Activated T-cell treated with anti-CD3 and anti-CD28 coated beads, Interleukin-2, amount 50 U/mL, for 24 hours (primary cell): ENCODE results near the gene MAD1L1.

ENCODE experiments used
- DNase-seq: peaks from one replicate; pipeline ENCODE4 v3.0.0-alpha.2; 2020
- H3K27ac Mint-ChIP-seq: 2 replicates; pipeline ENCODE4 v1.8.0; 2020; ENCODE audit warnings: mild to moderate bottlenecking, mixed read lengths
- H3K27me3 Mint-ChIP-seq: 2 replicates; pipeline ENCODE4 v1.8.0; 2020; ENCODE audit warnings: mixed read lengths
- H3K36me3 Mint-ChIP-seq: 2 replicates; pipeline ENCODE4 v1.8.0; 2020; ENCODE audit warnings: low read depth, mixed read lengths
- H3K4me1 Mint-ChIP-seq: 2 replicates; pipeline ENCODE4 v1.8.0; 2020; ENCODE audit warnings: low read depth, mixed read lengths
- H3K4me3 Mint-ChIP-seq: 2 replicates; pipeline ENCODE4 v1.8.0; 2020; ENCODE audit warnings: mild to moderate bottlenecking, moderate library complexity, mixed read lengths
- H3K9me3 Mint-ChIP-seq: 2 replicates; pipeline ENCODE4 v1.8.0; 2020; ENCODE audit warnings: mixed read lengths

MAD1L1 gene

DNA sequence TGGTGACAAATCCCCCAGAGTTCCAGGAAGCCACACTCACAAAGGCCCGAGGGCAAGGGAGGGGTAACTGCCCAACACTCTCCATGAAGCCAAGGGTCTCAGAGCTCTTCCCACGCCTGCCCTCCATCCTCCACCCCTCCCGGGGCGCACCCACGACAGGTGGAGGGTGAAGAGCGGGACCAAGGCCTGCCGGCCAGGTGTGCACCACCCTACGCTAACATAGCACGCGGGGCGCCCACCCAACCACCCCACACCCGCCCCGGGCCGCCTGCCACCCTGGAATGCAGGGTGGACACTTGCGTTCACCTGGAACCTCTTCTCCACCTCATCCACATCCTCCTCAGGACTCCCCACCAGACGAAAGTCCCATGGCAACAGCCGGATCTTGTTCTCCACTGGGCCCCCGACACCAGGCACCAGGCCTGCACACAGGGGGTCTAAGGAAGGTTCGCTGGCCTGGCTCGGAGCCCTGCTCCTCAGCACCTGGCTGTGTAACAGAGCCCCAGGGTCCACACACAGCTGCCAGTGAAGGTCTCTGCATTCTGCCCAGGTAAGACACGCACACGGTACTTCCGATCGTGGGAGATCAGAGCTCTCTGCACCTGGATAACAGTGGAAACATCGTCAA is 32.7 kb downstream of the MAD1L1 start:
- Mint-ChIP-seq H3K4me1 (no peaks in the 10 kb centered on the region), H3K9me3 (peaks cover 8% of the 10 kb centered on the region), H3K27ac (no peak overlapping the region), H3K4me3 (no peak overlapping the region), H3K27me3 (no peaks in the 10 kb centered on the region), H3K36me3 (peaks cover 79% of the 10 kb centered on the region)
- DNase-seq, result no peak

- Mint-ChIP-seq H3K27me3 (no peaks in the 10 kb centered on the region), H3K4me1 (no peaks in the 10 kb centered on the region), H3K36me3 (peaks cover 77% of the 10 kb centered on the region), H3K9me3 (peaks cover 8% of the 10 kb centered on the region), H3K4me3 (no peak overlapping the region), H3K27ac (no peak overlapping the region)
- no peak for DNase-seq
Observed at GRCh38 chr7:2199528-2199927, 33.2 kb downstream of the MAD1L1 start.

DNA sequence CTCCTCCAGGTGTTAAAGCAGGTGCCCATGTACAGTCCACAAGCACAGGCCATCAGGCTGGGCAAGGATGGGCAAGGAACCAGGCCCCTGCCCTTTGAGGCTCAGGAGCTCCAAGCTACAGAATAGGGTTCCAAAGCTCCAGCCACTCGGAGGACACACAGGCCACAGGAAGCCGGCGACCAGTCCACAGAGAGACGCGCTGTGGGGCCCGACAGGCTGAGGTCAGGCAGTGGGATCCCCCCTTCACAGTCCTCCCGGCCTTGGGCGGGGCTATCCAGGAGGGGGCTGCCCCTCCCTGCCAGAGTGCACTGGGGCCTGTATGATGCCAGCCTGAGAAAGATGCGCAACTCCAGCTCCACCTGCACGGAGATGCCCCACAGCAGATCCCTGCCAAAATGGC is 34.0 kb downstream of the MAD1L1 start:
- H3K9me3 Mint-ChIP-seq, result peaks cover 8% of the 10 kb centered on the region
- H3K36me3 Mint-ChIP-seq, result peaks cover 78% of the 10 kb centered on the region
- H3K4me1 Mint-ChIP-seq, result no peaks in the 10 kb centered on the region
- no peak overlapping the region for H3K27ac Mint-ChIP-seq
- H3K4me3 Mint-ChIP-seq, result no peak overlapping the region
- DNase-seq, result no peak
- no peaks in the 10 kb centered on the region for H3K27me3 Mint-ChIP-seq

DNA sequence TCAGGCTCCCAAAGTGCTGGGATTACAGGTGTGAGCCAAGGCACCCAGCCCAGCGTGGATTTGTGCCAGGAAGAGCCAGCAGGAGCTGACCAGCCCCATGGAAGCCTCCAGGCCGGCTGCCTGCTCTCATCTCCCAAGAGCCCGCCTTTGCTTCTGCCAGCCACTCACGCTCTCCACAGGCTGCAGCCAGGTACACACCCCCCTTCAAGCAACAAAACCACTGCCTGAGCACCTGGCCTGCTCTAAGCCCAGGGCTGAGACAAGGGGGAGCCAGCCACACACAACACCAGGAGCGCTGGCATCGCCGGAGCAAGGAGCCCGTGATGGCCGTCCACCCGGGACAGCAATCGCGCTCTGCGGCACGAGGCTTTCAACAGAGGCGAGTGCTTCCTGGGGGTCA is 34.5 kb downstream of the MAD1L1 start:
- no peak overlapping the region for H3K4me3 Mint-ChIP-seq
- no peak overlapping the region for H3K27ac Mint-ChIP-seq
- H3K4me1 Mint-ChIP-seq, result no peaks in the 10 kb centered on the region
- no peaks in the 10 kb centered on the region for H3K27me3 Mint-ChIP-seq
- peaks cover 83% of the 10 kb centered on the region for H3K36me3 Mint-ChIP-seq
- H3K9me3 Mint-ChIP-seq, result peaks cover 8% of the 10 kb centered on the region
- no peak for DNase-seq

GRCh38 chr7:2197436-2198155 is 35.1 kb downstream of the MAD1L1 start:
- no peaks in the 10 kb centered on the region for H3K4me1 Mint-ChIP-seq
- H3K27ac Mint-ChIP-seq, result no peak overlapping the region

DNA sequence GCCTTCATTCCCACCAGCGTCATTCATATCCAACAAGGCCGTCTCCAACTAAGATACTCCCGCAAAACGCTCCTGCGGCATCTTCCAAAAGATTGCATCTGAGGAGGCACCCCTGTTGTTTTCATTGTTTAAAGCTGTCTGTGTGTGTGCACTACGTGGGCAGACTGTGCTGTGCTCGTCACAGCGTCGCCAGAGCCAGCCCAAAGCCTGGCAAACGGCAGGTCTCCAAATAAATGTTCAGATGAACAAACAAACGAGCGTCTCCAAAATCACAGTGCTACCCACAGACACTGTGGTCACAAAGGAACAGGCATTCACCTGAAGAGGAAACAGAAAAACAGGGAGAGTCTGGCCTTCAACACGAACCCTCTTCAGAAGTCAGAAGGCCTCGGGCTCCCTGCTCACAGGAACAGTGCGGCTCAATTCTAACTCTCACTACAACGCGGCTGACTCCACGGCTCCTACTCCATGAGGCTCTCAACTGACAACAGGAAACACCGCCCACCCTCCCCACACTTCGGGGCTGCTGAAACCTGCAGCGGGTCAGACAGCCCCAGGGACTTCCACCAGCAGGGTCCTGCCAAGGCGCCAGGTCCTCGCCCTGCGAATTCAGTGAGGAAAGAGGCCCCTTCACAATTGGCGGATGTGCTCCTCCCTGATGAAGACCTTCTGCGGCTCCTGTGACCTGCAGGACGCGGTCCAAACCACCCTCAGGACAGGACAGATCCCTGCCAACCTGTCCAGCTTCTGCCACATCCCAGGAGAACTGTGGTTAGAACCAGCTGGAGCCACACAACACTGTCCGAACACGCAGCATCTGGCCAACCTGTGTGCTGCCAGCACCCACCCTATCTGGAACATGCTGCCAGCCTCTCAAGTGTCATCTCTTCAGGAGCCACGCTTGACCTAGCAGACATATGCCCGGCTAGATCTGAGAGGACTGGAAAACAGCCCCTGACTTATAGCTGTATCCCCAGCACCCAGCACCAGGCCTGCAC is 36.1 kb downstream of the MAD1L1 start:
- H3K4me3 Mint-ChIP-seq, result no peak overlapping the region
- no peak for DNase-seq

More at GRCh38 chr7:2197436-2198155, 35.1 kb downstream of the MAD1L1 start:
- Mint-ChIP-seq H3K36me3 (peaks cover 87% of the 10 kb centered on the region), H3K27me3 (no peaks in the 10 kb centered on the region), H3K4me3 (no peak overlapping the region), H3K9me3 (peaks cover 8% of the 10 kb centered on the region)
- no peak for DNase-seq

GRCh38 chr7:2195400-2196246 is 37.1 kb downstream of the MAD1L1 start:
- H3K4me3 Mint-ChIP-seq, result no peak overlapping the region
- no peaks in the 10 kb centered on the region for H3K27me3 Mint-ChIP-seq
- H3K27ac Mint-ChIP-seq, result no peak overlapping the region
- H3K36me3 Mint-ChIP-seq, result peaks cover 83% of the 10 kb centered on the region
- no peak for DNase-seq
- H3K4me1 Mint-ChIP-seq, result no peaks in the 10 kb centered on the region
- peaks cover 8% of the 10 kb centered on the region for H3K9me3 Mint-ChIP-seq

More for the DNA sequence above, 36.1 kb downstream of the MAD1L1 start:
- no peaks in the 10 kb centered on the region for H3K4me1 Mint-ChIP-seq
- H3K9me3 Mint-ChIP-seq, result peaks cover 8% of the 10 kb centered on the region
- H3K27me3 Mint-ChIP-seq, result no peaks in the 10 kb centered on the region
- H3K27ac Mint-ChIP-seq, result no peak overlapping the region
- peaks cover 84% of the 10 kb centered on the region for H3K36me3 Mint-ChIP-seq

DNA sequence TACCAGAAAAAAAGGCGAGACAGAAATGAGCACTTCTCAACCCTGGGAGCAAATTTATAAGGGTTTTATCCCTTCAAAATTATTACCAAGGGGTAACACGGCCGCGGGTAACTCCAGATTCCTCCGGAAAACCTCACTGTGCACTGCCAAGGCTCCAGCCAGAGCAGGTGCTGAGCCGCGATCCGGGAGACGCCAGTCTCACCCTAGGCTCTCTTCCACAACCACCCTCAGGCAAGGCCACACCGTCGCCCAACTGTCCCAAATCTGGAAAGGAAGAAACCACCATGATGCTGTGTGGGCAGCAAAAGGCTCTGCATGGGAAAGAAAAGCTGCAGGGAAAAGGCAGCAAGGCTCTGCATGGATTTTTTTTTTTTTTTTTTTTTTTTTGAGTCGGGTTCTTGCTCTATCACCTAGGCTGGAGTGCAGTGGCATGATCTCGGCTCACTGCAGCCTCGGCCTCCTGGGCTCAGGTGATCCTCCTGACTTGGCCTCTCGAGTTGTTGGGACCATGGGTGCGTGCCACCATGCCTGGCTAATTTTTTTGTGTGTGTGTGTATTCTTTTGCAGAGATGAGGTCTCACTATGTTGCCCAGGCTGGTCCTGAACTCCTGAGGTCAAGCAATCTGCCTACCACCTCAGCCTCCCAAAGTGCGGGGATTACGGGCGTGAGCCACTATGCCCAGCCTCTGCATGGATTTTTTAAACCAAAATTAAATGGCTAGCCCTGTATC is 39.0 kb downstream of the MAD1L1 start:
- Mint-ChIP-seq H3K27me3 (no peaks in the 10 kb centered on the region), H3K4me3 (no peak overlapping the region), H3K27ac (no peak overlapping the region), H3K4me1 (no peaks in the 10 kb centered on the region), H3K36me3 (peaks cover 82% of the 10 kb centered on the region), H3K9me3 (peaks cover 15% of the 10 kb centered on the region)
- DNase-seq, result no peak

DNA sequence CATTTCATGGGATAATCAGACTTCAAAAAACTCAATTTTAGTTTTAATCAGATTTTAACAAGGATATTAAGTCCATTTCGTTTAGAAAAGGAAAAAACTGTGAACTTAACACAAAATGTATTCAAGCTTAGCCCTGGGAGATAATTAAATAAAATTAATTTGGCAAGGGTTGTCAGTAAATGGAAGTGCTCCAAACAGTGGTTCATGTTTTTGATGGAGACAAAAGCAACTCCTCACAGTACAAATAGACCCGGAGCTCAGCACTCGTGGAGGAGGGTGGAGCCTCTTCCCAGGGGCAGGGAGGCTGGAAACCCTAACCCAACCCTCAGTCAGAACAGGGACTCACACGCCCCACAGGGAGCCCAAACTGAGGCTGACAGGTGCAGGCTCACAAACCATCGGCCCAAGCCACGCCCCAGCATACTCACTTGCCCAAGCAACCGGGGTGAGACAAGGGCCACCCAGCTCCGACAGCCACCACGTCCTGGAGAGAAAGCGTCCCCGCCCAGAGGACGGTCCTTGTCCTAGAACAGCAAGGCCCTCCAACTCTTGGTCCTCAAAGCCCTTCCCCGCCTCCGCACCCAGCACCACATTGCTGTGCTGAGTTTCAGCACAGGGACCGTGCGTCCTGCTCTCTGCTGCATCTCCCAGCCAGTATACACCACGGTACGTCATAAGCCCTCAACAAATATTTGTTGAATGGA is 39.8 kb downstream of the MAD1L1 start:
- H3K36me3 Mint-ChIP-seq, result peaks cover 83% of the 10 kb centered on the region
- no peak overlapping the region for H3K27ac Mint-ChIP-seq
- H3K9me3 Mint-ChIP-seq, result peaks cover 15% of the 10 kb centered on the region
- H3K27me3 Mint-ChIP-seq, result no peaks in the 10 kb centered on the region
- DNase-seq, result no peak
- H3K4me1 Mint-ChIP-seq, result no peaks in the 10 kb centered on the region
- H3K4me3 Mint-ChIP-seq, result no peak overlapping the region

DNA sequence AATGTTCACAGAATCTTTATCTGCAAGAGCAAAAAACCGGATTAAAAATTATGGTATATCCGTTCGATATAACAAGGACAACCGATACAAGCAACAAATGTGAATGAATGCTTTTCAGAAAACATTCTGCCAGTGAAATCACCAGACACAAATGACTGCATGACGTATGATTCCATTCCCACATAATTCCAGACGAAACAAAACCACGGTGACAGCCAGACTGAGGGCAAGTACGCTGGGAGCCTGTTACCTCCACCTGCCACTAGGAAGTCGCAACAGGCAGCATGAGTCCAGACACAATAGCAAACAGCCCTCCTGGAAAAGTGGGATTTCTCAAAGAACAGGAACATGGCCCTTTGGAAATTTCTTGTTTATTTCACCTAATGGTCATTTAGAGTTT is 41.7 kb downstream of the MAD1L1 start:
- Mint-ChIP-seq H3K9me3 (peaks cover 15% of the 10 kb centered on the region), H3K36me3 (peaks cover 75% of the 10 kb centered on the region), H3K4me3 (no peak overlapping the region), H3K4me1 (no peaks in the 10 kb centered on the region), H3K27ac (no peak overlapping the region), H3K27me3 (no peaks in the 10 kb centered on the region)
- DNase-seq, result no peak

DNA sequence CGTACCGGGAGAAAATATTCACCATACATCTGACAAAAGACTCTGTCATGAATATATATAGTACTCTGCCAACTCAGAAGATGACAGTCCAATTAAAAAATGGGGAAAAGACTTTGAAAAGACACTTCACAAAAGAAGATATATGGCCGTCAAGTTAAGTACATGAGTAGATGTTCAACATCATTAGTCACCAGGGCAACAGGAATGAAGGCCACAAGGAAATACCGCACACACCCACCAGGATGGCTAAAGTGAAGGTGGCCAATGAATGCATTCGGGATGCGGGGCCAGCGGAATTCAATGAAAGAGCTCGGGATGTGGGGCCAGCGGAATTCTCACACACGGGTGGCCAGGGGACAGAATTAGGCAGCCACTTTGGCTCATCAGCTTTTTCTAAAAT is 42.2 kb downstream of the MAD1L1 start:
- no peaks in the 10 kb centered on the region for H3K4me1 Mint-ChIP-seq
- no peaks in the 10 kb centered on the region for H3K27me3 Mint-ChIP-seq
- no peak for DNase-seq
- H3K27ac Mint-ChIP-seq, result no peak overlapping the region
- peaks cover 12% of the 10 kb centered on the region for H3K9me3 Mint-ChIP-seq
- H3K36me3 Mint-ChIP-seq, result peaks cover 73% of the 10 kb centered on the region
- no peak overlapping the region for H3K4me3 Mint-ChIP-seq

DNA sequence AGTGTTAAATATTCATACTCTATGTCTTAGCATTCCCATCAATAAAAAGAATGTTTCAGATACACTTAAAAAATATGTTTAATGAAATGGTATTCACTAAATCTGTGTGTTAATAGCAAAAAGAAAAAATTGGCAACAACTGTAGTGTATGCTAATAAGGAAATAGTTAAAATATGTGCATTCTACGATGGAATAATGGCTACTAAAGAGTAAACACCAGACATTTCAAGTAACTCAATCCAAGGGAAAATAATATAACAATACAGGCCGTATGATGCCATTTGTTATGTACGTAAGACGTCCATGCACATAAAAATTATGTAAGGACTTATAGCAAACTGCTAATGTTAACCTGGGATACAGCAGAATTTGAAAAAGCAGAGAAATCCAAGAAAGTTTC is 46.6 kb downstream of the MAD1L1 start:
- Mint-ChIP-seq H3K27ac (no peak overlapping the region), H3K4me1 (peaks cover 4% of the 10 kb centered on the region), H3K9me3 (peaks cover 7% of the 10 kb centered on the region), H3K27me3 (no peaks in the 10 kb centered on the region), H3K36me3 (peaks cover 68% of the 10 kb centered on the region), H3K4me3 (no peak overlapping the region)
- no peak for DNase-seq

DNA sequence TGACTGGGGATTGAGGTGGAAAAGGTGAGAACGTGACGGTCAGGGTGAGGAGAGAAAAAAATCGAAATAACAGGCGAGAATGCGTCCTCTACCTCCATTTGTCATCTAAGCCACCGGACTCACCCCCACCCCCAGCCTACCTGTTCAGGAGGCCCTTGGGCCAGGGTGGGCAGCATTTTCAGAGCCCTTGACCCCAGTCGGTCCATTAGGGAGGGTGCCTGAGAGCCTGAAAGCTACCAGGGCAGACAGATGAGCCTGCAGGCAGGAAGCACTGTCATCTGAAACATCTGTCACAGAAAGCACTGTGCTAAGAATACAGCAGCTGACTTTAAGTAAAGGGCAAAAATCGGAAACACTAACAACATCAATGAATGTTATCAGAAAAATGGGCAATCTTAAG is 47.0 kb downstream of the MAD1L1 start:
- Mint-ChIP-seq H3K9me3 (peaks cover 7% of the 10 kb centered on the region), H3K27me3 (no peaks in the 10 kb centered on the region), H3K4me1 (peaks cover 4% of the 10 kb centered on the region), H3K4me3 (no peak overlapping the region), H3K36me3 (peaks cover 69% of the 10 kb centered on the region), H3K27ac (peak overlapping the region; percentile 10)
- DNase-seq, result no peak
